HG03378 (cell line): Measurements from ENCODE around the gene FOXL1.

Experiments
- ATAC-seq: cut with Tn5 transposase; IDR thresholded peaks from one replicate; pipeline ENCODE4 v1.9.1; 2021; ENCODE audit warnings: mild to moderate bottlenecking, moderate library complexity; ENCODE audit not compliant: unreplicated experiment

FOXL1 gene

DNA sequence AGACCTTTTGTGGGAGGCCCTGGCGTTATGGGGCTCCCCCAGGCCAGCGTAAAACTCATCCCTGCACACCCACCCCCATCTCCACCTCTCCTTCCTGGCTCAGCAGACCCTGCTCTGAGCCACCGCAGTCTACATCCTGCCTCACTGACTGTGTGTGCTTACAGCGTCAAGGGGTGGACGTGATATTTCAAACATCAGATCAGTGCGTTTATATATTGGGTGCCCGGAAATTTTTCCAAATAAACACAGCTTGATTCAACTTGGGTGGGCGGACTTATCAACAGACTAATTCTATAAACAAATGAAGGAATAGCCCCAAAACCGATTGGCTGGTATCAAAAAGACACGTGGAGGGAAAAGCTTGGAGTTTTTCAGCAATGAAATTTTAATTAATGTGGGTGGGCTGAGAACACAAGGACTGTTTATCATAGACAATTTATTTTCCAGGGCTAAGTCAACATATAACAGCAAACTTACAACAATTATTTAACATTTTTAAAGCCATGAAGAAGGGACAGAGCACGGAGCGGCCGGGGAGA, at the start of gene FOXL1:
Gene FOXL1, plus strand, starts transcription at position 489 of the 539 bp plus-strand sequence. CDS start 175 bp downstream, outside the sequence.
- no peak for ATAC-seq

DNA sequence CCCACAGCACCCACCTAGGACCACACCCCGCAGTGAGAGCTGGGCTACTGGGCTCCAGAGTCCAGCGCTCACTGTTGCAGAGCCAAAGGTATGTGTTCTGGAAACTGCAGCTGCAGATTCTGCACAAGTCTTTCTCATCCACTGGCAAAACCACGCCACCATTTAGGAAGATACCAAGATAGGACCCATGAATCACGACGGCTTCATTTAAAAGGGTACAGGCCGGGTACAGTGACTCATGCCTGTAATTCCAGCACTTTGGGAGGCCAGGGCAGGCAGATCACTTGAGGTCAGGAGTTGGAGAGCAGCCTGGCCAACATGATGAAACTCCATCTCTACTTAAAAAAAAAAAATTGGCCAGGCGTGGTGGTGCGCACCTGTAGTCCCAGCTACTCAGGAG, 49.2 kb upstream of the FOXL1 start:
- ATAC-seq: no peak

DNA sequence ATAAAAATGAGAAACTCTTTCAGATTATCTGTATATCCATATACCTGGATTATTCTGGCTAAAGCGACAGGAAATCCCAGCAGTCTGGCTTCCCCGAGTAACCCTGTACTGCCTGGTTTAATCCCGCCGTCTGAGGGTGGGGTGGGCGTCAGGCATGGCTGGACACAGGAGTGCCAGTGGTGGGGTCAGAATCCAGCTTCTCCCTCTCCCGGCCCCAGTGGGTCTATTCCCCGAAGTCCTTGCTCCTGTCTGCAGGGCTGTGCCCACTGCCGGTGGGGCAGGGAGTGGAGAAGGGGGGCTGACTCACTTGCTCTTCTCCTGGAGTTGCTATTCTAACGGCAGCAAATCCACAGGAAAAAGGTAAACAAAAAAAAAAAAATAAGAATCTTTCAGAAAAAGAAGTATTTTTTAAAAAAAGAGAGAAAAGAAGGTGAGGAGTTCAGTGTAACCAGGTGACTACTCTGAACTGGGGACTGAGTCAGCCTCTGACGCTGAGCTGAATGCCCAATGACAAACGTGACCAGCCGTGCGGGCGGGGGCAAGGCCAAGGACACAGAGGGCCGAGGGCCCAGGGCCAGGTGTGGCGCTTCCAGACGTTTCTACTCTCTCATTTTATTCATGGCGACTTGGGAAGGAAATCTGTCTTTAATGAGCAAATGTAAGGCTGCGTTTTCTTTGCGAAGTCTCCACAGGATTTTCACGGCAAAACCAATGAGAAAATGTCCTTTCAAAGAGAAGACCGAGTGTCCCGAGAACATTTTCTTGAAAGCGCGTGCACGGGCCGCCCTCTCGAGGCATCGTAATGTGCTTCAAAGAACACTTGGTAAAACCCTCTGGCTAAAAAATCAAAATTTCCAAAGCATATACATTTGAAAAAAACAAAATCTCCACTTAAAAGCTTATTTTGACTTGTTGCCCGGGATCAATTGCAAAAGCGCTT, 47.8 kb upstream of the FOXL1 start:
- no peak for ATAC-seq

DNA sequence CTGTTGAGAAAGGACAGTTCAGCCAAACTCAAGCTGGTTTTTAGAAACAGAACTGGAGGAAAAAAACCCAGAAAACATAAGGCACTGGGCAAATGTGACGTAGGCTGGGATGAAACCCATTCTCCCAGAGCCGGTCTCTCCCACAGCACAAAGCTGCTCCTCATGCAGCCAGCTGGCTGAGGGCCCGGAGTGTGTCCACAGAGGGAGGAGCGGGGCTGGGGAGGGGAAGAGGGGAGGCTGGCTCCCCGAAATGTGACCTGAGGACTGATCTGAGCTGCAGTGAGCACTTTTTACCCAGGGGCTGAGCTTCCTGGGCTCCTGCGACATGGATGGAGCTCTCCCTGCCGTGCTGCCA, 47.2 kb upstream of the FOXL1 start:
- ATAC-seq: no peak

DNA sequence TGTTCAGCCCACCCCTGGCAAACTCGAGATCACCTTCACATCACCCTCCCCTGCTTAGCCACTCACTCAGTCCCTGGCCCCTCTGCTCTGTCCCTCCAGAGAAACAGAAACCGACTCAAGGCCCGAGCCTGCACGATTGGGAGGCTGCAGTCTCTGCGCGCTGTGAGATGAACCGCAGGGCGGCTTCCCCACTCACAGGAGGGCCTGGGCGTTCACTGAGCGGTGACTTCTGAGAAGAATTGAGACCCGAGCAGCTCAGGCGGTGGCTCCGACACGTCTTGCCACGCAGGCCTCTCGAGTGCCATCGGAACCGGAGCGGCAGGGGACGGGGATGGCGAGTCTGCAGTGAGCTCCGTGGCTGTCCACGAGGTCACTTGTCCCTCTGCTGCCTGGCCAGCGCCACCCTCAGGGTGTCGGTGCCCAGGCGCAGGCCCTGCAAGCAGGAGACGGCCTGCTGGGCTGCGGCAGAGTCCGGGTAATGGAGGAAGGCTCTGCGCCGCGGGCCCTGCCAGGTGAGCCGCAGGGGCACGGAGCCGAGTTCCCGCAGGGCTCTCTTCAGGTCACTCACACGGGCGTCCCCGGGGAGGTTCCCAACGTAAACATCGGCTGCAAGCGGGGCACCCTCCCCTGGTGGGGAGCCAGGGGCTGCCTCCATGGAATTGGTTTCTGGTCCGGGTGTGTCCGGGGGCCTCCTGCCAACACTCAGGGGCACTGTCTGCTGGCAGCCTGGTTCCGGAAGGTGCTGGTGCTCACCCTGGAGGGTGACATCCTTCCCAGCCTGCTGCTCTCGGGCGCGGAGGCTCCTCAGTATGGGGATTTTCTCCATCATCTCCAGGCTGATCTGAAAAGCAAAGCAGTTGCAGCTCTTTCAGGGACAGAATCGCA, 46.5 kb upstream of the FOXL1 start:
- ATAC-seq: no peak

DNA sequence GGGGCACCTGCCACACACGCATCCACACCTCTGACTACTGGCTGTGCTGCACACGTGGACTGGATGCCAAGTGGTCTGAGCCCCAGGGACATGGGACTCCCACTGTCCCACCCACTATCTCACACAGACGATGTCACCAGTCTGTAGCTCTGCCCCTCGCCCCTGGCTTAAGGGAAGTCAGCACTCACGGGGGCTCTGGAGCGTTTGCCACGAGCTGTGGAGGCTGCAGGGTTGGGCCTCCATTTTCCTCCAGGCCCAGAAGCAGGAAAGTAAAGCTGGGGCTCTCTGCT, 45.9 kb upstream of the FOXL1 start:
- no peak for ATAC-seq

DNA sequence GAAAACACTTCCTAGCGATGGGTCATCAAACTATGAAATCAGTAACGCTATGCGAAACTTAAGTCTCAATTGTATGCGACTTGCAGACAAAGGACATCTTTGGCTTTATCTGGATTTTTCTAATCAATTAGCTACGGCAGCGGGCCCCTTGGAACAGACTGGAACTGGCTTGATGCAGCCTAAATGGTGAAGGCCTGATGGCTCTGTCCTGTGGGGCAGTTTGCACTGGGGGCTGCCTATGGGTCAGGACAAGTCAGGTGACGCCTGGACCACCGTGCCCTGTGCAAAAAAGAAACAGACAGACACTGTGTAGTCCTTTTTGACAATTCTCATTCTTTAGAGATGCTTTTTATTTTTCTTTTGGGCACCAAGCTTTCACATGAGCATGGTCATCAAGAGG, 45.3 kb upstream of the FOXL1 start:
- no peak for ATAC-seq

DNA sequence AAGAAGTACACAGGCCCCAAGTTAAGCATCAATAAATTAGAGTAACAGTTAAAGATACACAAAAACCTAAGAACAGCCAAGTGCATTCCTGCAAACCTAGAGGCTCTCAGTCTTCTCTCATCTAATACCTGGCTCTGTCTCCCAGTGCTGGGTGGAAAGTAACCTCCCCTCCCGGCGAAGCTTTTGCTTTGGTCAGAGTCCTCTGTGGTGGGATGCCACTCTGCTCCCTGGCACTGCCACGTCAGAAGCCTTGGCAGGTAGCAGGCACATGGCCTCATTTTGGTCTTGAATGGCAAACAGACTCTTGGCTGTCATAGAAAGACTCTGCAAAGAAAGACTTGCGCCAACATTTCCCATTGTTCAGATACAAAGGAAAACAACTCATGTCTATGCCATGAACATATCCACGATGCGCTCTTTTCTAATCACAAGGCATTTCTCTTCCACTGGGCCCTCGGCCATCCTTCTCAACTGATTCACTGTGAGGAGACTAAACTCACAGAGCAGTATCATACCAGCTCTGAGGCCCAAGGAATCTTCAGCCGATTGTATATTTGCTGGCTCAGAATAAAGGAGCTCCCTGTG, 44.5 kb upstream of the FOXL1 start:
- no peak for ATAC-seq

DNA sequence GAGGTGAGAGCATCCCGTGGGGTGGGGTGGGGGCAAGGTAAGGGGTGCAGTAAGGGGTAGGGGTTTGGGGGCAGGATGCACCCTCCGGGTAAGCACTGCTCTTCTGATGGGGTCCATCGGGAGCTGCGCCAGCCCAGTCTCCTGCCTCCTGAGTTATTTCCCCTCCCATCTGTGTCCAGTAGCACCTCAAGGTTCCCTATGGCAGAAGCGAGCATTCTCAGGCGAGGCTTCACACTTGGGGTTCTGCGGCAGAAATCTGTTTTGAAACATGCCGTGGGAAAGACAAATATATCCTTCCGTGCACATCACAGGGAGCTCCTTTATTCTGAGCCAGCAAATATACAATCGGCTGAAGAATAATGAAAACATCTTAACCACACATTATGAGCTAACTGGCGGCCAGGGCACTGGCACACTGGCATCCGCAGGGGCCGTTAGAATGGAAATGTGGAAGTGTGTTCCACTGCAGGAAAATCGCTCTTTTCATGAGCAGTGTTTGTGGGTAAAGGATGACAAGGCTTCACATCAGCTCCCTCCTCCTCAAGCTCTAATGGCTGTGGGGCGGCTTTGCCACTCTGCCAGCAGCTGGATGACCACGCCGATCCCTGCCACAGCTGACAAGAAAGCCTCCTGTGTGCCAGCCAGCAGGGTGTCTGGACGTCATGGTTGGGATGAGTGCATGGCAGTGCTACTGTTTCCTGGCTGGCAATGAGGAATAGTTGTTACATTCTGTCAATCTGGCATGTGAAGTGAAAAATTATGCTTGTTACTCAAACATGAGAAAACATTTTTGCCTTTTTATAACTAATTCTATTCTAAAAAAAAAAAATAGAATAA, 43.4 kb upstream of the FOXL1 start:
- ATAC-seq: no peak

DNA sequence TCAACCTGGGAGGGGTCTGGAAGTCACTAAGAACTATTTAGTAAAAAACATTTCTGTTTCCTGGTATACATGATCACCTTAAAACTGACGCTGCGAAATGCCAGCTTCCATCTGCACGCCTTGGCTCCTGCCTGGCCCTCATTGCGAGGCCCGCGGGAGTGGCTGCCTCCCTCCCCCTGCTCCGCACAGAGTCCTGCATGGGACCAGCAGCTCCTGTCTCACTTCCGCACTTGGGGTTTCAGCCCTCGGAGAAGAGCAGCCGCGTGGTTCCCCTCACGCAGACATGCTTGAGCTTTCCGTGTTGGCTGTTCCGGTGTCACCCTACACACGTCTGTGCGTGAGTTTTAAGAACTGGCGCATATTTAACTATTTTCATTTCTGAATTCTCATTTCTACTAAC, 41.7 kb upstream of the FOXL1 start:
- ATAC-seq: no peak

DNA sequence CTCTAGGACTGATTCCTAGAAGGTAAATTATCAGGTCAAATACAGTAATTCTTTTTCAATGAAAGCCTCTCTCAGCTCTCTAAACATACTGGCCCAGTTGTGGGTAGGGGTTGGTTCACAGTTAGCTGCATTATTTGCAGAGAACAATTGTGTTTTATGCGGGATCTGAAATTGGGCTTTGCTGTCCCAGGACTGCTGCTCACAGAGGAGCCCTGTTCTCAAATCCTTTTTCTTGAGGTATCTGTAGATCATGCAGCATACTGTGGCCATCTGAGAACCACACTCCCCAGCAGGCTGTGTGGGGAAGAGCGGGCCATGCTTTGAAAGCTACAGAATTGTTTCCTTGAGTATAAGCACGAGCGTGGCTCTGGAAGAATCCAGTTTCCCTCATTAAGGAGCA, 40.9 kb upstream of the FOXL1 start:
- ATAC-seq: no peak

DNA sequence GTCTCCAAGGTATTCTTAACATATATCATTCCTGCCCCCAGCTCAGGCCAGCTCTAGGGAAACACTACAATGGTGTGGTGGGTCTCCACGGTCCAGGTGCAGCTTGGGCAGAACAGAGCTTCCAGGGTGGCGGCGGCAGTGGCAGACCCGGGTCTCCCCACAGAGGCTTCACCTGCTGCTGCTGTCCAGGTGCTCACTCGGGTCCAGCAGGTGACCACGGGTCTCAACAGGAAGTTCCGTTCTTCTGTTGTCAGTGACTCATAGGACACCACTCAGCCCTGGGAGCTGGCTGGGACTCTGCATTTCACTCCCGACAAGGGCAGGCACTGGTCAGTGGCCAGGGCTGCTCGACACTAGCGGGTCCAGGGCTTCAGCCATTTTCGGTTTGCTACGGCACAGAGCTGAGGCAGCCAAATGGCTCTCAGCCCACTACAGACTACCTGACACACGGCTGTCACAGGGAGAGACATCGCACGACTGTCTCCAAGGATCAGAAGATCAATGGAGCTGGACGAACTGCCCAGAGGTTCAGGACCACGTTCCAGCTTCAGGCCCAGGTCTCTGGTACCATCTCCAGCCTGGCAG, 40.1 kb upstream of the FOXL1 start:
- ATAC-seq: no peak

DNA sequence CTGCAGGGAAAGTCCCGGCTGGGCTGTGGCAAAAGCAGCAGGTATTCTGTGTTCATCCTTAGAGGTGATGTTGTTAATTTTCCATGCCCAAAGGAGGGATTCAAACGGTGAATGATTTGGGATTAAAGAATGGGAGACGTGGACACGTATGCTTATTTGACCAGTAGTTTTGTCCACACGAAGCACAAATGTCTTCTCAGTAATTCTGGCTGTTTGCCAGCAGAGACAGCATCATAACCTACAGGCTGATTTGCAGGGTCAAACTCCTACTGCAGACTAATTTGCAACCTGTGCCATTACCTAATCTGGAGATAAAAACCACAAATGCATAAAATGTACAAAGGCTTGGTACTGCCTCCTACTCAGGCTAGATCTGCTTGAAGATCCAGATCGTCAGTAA, 37.5 kb upstream of the FOXL1 start:
- no peak for ATAC-seq

DNA sequence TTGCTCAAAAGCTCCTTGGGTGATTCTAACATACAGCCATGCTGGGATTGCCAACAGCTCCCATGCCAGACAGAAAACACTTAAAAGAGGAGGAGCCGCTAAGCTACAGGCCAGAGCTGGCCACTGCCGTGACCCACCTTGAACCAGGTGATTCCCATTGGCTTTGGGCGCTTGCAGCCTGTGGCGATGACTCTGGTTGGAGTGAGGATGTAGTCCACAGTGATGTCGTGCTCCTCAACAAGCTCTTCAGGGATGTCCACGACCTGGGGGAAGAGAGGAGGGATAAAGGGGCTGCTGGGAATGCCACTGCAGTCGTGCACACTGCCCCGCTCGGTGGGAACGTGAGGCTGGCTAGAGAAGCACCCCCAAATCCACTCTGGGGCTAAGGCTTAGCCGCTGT, 36.8 kb upstream of the FOXL1 start:
- no peak for ATAC-seq

DNA sequence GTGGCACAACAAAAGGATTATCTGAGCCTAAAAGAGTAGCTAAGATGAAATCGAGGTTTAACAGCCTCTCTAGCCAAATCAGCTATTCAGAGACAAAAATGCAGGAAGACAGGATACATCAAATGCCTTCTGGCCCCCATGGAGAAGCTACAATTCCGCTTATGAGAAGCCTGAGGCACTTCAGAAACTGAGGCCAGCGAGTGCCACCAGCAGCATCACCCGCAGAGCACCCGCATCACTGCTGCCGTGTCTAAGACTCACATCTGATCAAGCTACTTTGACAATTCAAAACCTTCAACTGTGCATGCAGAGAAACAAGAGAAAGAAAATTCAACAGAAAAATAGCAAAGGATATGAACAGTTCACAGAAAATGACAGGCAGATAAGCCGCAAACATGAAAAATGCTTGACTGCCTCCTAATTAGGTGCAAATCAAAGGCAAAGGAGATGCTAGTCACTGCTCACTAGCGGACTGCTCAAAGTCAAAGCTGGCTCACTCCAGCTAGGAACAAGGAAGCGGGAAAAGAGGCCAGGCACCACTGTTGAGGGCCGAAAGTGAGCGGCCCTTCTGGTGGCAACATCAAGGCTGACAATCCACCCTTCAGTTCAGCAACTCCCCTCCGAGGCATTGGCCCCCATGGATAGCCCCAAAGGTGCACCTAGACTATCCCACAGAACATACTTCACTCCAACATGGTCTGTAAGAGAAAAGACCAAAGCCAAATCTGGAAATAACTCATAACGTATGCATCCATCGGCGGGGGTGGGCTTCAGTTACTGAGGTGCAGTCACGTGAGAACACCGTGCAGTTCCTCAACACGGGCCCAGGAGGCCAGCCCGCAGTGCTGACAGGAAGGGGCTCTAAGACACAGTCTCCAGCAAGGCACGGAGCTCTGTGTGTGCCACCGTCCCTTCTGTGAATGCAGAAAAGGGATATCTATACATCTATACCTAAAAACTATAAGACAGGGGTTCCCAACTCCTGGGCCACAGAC, 35.3 kb upstream of the FOXL1 start:
- no peak for ATAC-seq

DNA sequence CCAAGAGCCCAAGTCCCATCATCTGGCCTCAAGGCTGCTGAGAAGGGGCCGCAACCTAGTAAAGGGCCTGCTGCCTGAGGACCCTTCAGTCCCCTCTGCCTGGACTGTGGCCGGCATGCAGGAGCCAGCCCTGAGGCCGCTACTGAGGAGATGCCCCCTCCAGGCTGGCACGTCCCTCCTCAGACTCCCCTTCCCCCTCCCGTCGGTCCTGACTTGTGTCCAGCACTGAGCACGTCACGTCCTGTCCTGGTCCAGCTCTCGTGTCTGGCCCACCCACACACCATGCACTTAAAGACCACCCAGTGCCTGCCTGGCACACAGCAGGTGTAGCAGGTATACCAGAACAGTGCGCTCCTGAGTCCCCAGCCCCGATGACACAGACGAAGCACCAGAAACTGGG, 32.9 kb upstream of the FOXL1 start:
- ATAC-seq: no peak

DNA sequence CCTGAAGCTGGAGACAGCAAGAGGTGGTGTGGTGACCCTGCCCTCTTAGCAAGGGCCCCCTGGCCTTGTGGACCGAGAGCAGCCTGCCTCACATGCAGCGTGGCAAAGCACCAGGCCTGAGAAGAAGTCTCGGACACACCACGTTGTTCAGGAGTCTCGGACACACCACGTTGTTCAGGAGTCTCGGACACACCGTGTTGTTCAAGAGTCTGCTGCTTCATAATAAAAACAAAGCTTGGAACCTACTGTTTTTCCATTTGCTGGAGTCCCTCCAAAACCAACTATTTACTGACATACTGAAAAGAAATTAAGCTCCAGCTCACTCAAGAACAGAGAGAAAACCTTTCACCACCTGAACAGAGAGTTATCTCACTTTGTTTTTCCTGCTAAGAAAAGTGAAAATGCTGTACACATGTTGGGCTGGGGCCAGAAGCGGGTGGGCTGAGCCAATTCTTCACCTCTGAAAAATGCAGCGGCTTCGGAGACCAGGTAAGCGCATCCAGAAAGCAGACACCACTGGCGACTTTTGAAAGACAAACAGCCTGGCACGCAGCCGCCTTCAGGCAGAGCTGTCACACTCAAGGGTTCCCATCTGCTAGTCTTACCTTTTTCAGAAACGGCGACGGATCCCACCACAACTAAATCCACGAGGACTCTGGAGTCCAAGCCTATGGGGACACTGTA, 32.3 kb upstream of the FOXL1 start:
- ATAC-seq: no peak

DNA sequence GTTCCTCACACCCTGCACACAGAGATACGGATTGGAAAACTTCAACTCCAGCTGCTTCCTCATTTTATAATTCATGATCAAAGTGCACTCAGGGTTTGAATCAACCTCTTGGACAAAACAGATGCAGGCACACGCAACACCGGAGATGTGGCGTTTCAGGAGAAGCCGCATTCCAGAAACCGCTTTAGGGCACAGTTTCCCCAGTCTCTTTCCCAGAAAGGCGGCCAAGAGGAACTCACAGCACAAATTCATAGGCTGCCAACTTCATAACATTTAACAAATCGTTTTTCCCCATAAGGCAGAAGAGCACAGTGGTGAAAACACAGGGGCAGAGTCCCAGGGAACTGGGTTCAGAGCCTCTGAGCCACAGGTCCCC, 31.7 kb upstream of the FOXL1 start:
- ATAC-seq: no peak

DNA sequence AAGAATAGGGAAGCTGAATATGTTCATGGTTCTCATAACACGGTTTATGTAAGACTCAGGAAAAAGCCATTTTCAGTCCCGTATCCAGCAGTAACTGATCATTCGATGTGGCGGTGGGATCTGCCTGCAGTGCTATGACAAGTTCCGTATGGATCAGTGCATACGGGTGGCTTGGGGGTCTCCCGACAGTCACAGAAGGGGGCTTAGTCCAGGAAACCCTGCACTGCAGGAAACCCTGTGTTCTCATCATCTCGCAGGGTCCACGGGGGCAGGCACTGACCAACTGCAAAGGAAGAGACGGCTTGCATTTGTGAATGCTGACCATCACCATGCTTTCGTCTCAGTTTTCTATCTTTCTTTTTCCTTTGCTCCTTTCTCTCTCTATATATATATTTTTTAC, 31.1 kb upstream of the FOXL1 start:
- no peak for ATAC-seq
